K562 (cell line): ENCODE data around the gene PGAP2.

Experiments
- ATF1 ChIP-seq, 2 experiments: fragments of 450-650 bp in 1 of 2; IDR thresholded peaks; 2 replicates each; pipeline ENCODE4 v1.6.1; 2016; ENCODE audit warnings: missing compliant biosample characterization in 1 of 2, missing genetic modification characterization in 1 of 2
- CEBPB ChIP-seq: fragments of 450-650 bp; IDR thresholded peaks from 2 replicates; pipeline ENCODE4 v1.6.1; 2016; ENCODE audit warnings: missing genetic modification characterization, missing compliant biosample characterization
- FOS ChIP-seq: IDR thresholded peaks from 3 replicates; pipeline ENCODE4 v1.6.1; 2011; ENCODE audit not compliant: insufficient read length; ENCODE audit errors: extremely low read depth
- FOXP1 ChIP-seq: sonication (generic); formaldehyde crosslinking; IDR thresholded peaks from 2 replicates; pipeline ENCODE4 v1.8.0; 2022; ENCODE audit warnings: mild to moderate bottlenecking, missing genetic modification reagents
- MCM2 ChIP-seq: fragments of 450-650 bp; IDR thresholded peaks from 2 replicates; pipeline ENCODE4 v1.6.1; 2017; ENCODE audit warnings: low read depth, mild to moderate bottlenecking
- PHF8 ChIP-seq: fragments of 200-600 bp; sonication (generic); IDR thresholded peaks from 2 replicates; pipeline ENCODE4 v1.6.1; 2012; ENCODE audit warnings: mixed run types, mild to moderate bottlenecking, inconsistent platforms, low read length, moderate library complexity, borderline replicate concordance
- TARDBP ChIP-seq: fragments of 450-650 bp; IDR thresholded peaks from 2 replicates; pipeline ENCODE4 v1.6.1; 2016
- U2AF2 ChIP-seq: fragments of 200-400 bp; formaldehyde crosslinking; optimal IDR thresholded peaks from 2 replicates; pipeline ENCODE3; 2017; ENCODE audit warnings: low read depth, mild to moderate bottlenecking, low read length
- TF ChIP-seq, protein P1 (sequence below): fragments of 250-450 bp; sonication (Bioruptor Pico); IDR thresholded peaks from 2 replicates; pipeline ENCODE4 v1.8.0; 2022; ENCODE audit warnings: inconsistent platforms
- TF ChIP-seq, protein P2 (sequence below), 3 experiments: IDR thresholded peaks in 2 of 3; conservative IDR thresholded peaks in 1 of 3; 2 replicates each; pipeline ENCODE4 v1.5.1; 2011 to 2012; ENCODE audit warnings: low read length in 3 of 3, mild to moderate bottlenecking in 3 of 3, control low read depth in 2 of 3, improper control_type of control experiment in 1 of 3, inconsistent platforms in 1 of 3, low read depth in 1 of 3, mixed read lengths in 1 of 3, moderate library complexity in 1 of 3; ENCODE audit not compliant: insufficient read depth in 2 of 3
- TF ChIP-seq, protein P3 (sequence below): IDR thresholded peaks from 3 replicates; pipeline ENCODE4 v1.6.1; 2011; ENCODE audit warnings: borderline replicate concordance, mild to moderate bottlenecking; ENCODE audit not compliant: insufficient read length, insufficient read depth

DNA sequence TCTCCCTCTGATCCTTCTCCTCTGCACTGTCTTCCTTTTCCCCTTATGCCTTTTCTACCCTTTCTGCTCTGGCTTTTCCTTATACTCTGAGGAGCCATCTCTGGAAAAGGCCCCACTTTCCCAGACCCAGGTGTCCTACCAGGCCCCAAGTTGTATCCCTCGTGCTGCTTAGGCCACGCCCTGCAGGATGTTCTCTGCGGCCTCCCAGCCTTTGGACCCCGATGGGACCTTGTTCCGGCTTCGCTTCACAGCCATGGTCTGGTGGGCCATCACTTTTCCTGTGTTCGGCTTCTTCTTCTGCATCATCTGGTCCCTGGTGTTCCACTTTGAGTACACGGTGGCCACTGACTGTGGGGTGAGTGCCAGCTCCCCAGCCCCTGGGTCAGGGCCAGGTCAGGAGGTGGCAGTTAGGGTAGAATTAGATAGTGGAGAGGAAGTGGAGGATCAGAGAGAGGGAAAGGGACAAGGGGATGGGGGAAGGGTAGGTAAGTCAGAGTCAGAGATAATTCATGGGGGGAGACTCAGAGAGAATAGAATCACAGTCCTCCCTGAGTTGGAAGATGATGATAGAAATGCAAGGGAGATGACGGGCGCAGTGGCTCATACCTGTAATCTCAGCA, 8.9 kb downstream of the PGAP2 start:
- TF ChIP-seq, protein P1, sequence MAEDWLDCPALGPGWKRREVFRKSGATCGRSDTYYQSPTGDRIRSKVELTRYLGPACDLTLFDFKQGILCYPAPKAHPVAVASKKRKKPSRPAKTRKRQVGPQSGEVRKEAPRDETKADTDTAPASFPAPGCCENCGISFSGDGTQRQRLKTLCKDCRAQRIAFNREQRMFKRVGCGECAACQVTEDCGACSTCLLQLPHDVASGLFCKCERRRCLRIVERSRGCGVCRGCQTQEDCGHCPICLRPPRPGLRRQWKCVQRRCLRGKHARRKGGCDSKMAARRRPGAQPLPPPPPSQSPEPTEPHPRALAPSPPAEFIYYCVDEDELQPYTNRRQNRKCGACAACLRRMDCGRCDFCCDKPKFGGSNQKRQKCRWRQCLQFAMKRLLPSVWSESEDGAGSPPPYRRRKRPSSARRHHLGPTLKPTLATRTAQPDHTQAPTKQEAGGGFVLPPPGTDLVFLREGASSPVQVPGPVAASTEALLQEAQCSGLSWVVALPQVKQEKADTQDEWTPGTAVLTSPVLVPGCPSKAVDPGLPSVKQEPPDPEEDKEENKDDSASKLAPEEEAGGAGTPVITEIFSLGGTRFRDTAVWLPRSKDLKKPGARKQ (CRISPR knock-in tag), result no peak
- TF ChIP-seq MCM2, result no peak
- no peak for TF ChIP-seq FOXP1
- no peak for TF ChIP-seq U2AF2
- no peak for TF ChIP-seq PHF8
- TF ChIP-seq, protein P2, sequence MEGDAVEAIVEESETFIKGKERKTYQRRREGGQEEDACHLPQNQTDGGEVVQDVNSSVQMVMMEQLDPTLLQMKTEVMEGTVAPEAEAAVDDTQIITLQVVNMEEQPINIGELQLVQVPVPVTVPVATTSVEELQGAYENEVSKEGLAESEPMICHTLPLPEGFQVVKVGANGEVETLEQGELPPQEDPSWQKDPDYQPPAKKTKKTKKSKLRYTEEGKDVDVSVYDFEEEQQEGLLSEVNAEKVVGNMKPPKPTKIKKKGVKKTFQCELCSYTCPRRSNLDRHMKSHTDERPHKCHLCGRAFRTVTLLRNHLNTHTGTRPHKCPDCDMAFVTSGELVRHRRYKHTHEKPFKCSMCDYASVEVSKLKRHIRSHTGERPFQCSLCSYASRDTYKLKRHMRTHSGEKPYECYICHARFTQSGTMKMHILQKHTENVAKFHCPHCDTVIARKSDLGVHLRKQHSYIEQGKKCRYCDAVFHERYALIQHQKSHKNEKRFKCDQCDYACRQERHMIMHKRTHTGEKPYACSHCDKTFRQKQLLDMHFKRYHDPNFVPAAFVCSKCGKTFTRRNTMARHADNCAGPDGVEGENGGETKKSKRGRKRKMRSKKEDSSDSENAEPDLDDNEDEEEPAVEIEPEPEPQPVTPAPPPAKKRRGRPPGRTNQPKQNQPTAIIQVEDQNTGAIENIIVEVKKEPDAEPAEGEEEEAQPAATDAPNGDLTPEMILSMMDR (IDR thresholded peaks at IDR 0.05 in 2 of 3, conservative IDR thresholded peaks at IDR 0.05 in 1 of 3; ENCODE audit: insufficient read depth in 2 of 3, low read depth in 1 of 3, low read length in 3 of 3), result no peak
- TF ChIP-seq, protein P3, sequence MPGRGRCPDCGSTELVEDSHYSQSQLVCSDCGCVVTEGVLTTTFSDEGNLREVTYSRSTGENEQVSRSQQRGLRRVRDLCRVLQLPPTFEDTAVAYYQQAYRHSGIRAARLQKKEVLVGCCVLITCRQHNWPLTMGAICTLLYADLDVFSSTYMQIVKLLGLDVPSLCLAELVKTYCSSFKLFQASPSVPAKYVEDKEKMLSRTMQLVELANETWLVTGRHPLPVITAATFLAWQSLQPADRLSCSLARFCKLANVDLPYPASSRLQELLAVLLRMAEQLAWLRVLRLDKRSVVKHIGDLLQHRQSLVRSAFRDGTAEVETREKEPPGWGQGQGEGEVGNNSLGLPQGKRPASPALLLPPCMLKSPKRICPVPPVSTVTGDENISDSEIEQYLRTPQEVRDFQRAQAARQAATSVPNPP, result no peak
- TF ChIP-seq CEBPB (tag), result no peak
- TF ChIP-seq FOS, result no peak
- no peak for TF ChIP-seq ATF1 (CRISPR knock-in tag; IDR thresholded peaks at IDR 0.05)
- TF ChIP-seq ATF1 (tag; IDR thresholded peaks at IDR 0.05), result no peak
- TF ChIP-seq TARDBP, result no peak
